Heart left ventricle (tissue), 16 donors: Measurements from ENCODE around the gene AFMID. TPM values are rescaled to one million over a fixed set of nuclear protein-coding genes. Genes with fewer than 3 reads are reported as not detected.

Experiments
- ATAC-seq, 4 donors: fragments of 200-7000 bp; cut with Tn5 transposase; one replicate each; pipeline ENCODE4 v1.9.1; 2020 to 2022; ENCODE audit warnings: moderate library complexity in 4 of 4, mild to moderate bottlenecking in 3 of 4, moderate number of reproducible peaks in 1 of 4
- DNase-seq, 5 donors: peaks; one replicate each; pipeline ENCODE4 v3.0.0-alpha.2; 2020
- H3K27ac ChIP-seq, 12 donors: fragments of 200-600 bp; sonication (generic) in 4 of 12; one replicate each; pipeline versions ENCODE4 v1.5.0 to v1.8.0; 2016 to 2022; ENCODE audit warnings: mild to moderate bottlenecking in 2 of 12
- H3K27me3 ChIP-seq, 9 donors: fragments of 200-600 bp; sonication (generic) in 2 of 9; one replicate each; pipeline versions ENCODE4 v1.5.1 to v1.8.0; 2016 to 2022; ENCODE audit warnings: mild to moderate bottlenecking in 3 of 9
- H3K36me3 ChIP-seq, 9 donors: fragments of 200-600 bp; sonication (generic) in 2 of 9; one replicate each; pipeline versions ENCODE4 v1.5.0 to v1.8.0; 2018 to 2022; ENCODE audit warnings: mild to moderate bottlenecking in 2 of 9
- H3K4me1 ChIP-seq, 12 donors: fragments of 200-600 bp; sonication (generic) in 4 of 12; one replicate each; pipeline versions ENCODE4 v1.5.0 to v1.8.0; 2016 to 2022; ENCODE audit warnings: mild to moderate bottlenecking in 3 of 12
- H3K4me3 ChIP-seq, 12 donors: fragments of 200-600 bp; sonication (generic) in 4 of 12; one replicate each; pipeline versions ENCODE4 v1.5.0 to v1.8.0; 2017 to 2022; ENCODE audit warnings: mild to moderate bottlenecking in 9 of 12, moderate library complexity in 4 of 12
- H3K9me3 ChIP-seq, 12 donors: fragments of 200-600 bp; sonication (generic) in 4 of 12; one replicate each; pipeline versions ENCODE4 v1.5.0 to v1.8.0; 2016 to 2022; ENCODE audit warnings: mild to moderate bottlenecking in 1 of 12
- POLR2A ChIP-seq, 2 donors: fragments of 450-650 bp; IDR thresholded peaks; one replicate each; pipeline ENCODE4 v1.6.1; 2017; ENCODE audit warnings: antibody characterized with exemption in 2 of 2, mild to moderate bottlenecking in 2 of 2, moderate library complexity in 2 of 2
- WGBS, 4 donors: extraction: QIAGEN DNeasy Blood & Tissue Kit in 2 of 4; methylation state at CpG; one replicate each; pipeline versions ENCODE4 v1.1.5 to v1.1.7; 2013 to 2018; 5-methylcytosine and 5-hydroxymethylcytosine counted together
- intact Hi-C, 10 donors: fragments of 100-400 bp; cut with DNase I; formaldehyde crosslinking; loops; one replicate each; pipeline versions ENCODE4 v1.11.1 to v1.14.2; 2022
- polyA plus RNA-seq, 2 donors: library from polyadenylated mRNA; stranded (reverse); fragments of 200-250 nt; gene quantifications; one replicate each; pipeline ENCODE4 v1.2.3, GENCODE V29; 2013
- total RNA-seq, 9 donors: library from RNA; depleted of rRNA in 2 of 9; stranded (reverse); fragments of >200 nt in 2 of 9; fragmentation: NEBNext Ultra II Directional in 3 of 9; extraction: Animal tissue kit (Norgen Biotek cat#: 25700) in 3 of 9; gene quantifications; one replicate each; pipeline versions ENCODE4 v1.1.0 to v1.2.4, GENCODE V29; 2016 to 2023
- TF ChIP-seq, protein P1 (sequence below), 12 donors: fragments of 200-600 bp; sonication (generic) in 4 of 12; IDR thresholded peaks; one replicate each; pipeline versions ENCODE4 v1.5.0 to v1.8.0; 2018 to 2022; ENCODE audit warnings: antibody characterized with exemption in 12 of 12, mild to moderate bottlenecking in 5 of 12
- donor health status: ischemic (EF 13 %, LVEDD 7.1; RV severe dilation, severe dysfunction).
- donor health status: healthy with polysubstance abuse.
- donor health status: DM: no; HTN: yes; CAD: no.
- donor health status: DM: no; HTN: no; CAD: no.
- donor health status: ischemic (EF 25% LVEDD 6.9; RV normal size, moderate dysfunction).
- donor health status: ischemic (EF 25% LVEDD 5.7; RV mildly dilated, moderate dysfunction).
- donor health status: healthy.
- donor health status: DM: yes; HTN: yes; CAD: no.
- donor health status: ischemic (EF 35%, LVEDD 5.7; RV mildly dilated, moderate dysfunction).
- donor health status: nonischemic (EF 11% LVEDD 7.7; RV severe dilation, severe dysfunction).
- donor health status: DM: yes; HTN: yes; CAD: no.
- donor health status: PGD.
- donor health status: ischemic (EF 29% LVEDD 5.4; RV normal size, mild dysfunction).
- donor health status: nonischemic (EF 23%, LVEDD 6.1; RV moderate dilation, normal function).

Gene AFMID
- total and polyA plus RNA-seq, 11 donors, result 12.8 to 86.6 (median 30.2) TPM

DNA sequence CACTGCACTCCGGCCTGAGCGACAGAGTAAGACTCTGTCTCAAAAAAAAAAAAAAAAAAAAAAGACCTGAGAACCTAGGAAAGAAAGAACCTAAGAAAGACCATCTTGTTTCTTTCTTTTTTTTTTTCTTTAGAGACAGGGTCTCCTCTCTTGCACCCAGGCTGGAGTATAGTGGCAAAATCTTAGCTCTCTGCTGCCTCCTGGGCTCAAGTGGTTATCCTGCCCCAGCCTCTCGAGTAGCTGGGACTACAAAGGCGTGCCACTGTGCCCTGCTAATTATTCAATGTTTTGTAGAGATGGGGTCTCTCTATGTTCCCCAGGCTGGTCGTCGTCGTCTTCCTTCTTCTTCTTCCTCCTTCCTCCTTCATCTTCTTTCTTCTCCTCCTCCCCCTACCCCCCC is 19.1 kb downstream of the AFMID start:
- DNase-seq (no peak), ATAC-seq (no peak)
- intact Hi-C loops, result no loop called here
- Histone ChIP-seq H3K27me3 (no peaks in the 10 kb centered on the region), H3K27ac (peak overlapping the region in 1 of 12 donors; percentile 22), H3K9me3 (no peaks in the 10 kb centered on the region), H3K36me3 (peaks cover 0 to 28% (median 0%) of the 10 kb centered on the region in 9 donors), H3K4me1 (peaks cover 0 to 8% (median 0%) of the 10 kb centered on the region in 12 donors), H3K4me3 (no peak overlapping the region)
- no peak for TF ChIP-seq POLR2A (IDR thresholded peaks at IDR 0.05)
- TF ChIP-seq, protein P1, sequence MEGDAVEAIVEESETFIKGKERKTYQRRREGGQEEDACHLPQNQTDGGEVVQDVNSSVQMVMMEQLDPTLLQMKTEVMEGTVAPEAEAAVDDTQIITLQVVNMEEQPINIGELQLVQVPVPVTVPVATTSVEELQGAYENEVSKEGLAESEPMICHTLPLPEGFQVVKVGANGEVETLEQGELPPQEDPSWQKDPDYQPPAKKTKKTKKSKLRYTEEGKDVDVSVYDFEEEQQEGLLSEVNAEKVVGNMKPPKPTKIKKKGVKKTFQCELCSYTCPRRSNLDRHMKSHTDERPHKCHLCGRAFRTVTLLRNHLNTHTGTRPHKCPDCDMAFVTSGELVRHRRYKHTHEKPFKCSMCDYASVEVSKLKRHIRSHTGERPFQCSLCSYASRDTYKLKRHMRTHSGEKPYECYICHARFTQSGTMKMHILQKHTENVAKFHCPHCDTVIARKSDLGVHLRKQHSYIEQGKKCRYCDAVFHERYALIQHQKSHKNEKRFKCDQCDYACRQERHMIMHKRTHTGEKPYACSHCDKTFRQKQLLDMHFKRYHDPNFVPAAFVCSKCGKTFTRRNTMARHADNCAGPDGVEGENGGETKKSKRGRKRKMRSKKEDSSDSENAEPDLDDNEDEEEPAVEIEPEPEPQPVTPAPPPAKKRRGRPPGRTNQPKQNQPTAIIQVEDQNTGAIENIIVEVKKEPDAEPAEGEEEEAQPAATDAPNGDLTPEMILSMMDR (IDR thresholded peaks at IDR 0.05), result no peak
- WGBS, 4 donors, result 66 to 78% (median 76%) methylated on average over 7 of the region's 7 CpGs

DNA sequence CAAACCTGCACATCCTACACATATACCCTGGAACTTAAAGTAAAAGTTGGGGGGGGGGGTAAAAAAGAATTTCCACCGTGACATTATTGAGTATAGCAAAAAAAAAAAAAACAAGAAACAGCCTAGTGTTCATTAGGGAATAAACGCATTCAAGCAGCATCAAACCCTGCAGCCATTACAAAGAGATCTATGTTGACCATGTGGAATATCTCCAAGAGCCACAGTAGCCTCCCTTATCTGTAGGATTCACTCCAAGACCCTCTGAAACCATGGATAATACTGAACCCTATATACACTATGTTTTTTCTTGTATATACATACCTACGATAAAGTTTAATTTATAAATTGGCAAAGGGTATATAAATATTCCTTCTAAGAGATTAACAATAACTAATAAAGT is 21.3 kb downstream of the AFMID start:
- intact Hi-C loops, result no loop called here
- TF ChIP-seq POLR2A (IDR thresholded peaks at IDR 0.05), result no peak
- 74 to 90% (median 85%) methylated on average over 3 of the region's 3 CpGs for WGBS, 4 donors

GRCh38 chr17:78210111-78210510 is 22.9 kb downstream of the AFMID start:
- intact Hi-C loops, result loop anchor here in 1 of 10 donors (10.0 kb wide), 1 partner anchor 55 kb away; no protein-coding TSS in a partner anchor
- no peak for TF ChIP-seq POLR2A (IDR thresholded peaks at IDR 0.05)
- TF ChIP-seq, protein P1 (IDR thresholded peaks at IDR 0.05), result no peak
- DNase-seq (no peak), ATAC-seq (no peak)
- H3K4me1 ChIP-seq, result peaks cover 0 to 12% (median 6%) of the 10 kb centered on the region in 12 donors
- H3K27ac ChIP-seq, result no peak overlapping the region
- H3K27me3 ChIP-seq, result no peaks in the 10 kb centered on the region
- peaks cover 0 to 11% (median 0%) of the 10 kb centered on the region in 9 donors for H3K36me3 ChIP-seq
- no peak overlapping the region for H3K4me3 ChIP-seq
- H3K9me3 ChIP-seq, result no peaks in the 10 kb centered on the region
- WGBS, 4 donors, result 77 to 83% (median 81%) methylated on average over 10 of the region's 10 CpGs

More for the DNA sequence above, 21.3 kb downstream of the AFMID start:
- H3K27ac ChIP-seq, result no peak overlapping the region
- peaks cover 0 to 22% (median 0%) of the 10 kb centered on the region in 9 donors for H3K36me3 ChIP-seq
- H3K9me3 ChIP-seq, result no peaks in the 10 kb centered on the region
- no peak overlapping the region for H3K4me3 ChIP-seq
- H3K4me1 ChIP-seq, result peaks cover 0 to 5% (median 0%) of the 10 kb centered on the region in 12 donors
- no peaks in the 10 kb centered on the region for H3K27me3 ChIP-seq
- DNase-seq (no peak), ATAC-seq (no peak)

GRCh38 chr17:78211032-78211431 is 23.9 kb downstream of the AFMID start:
- H3K9me3 ChIP-seq, result no peaks in the 10 kb centered on the region
- peaks cover 0 to 12% (median 6%) of the 10 kb centered on the region in 12 donors for H3K4me1 ChIP-seq
- H3K4me3 ChIP-seq, result no peak overlapping the region
- ATAC-seq, result no peak
- intact Hi-C loops, result loop anchor here in 1 of 10 donors (10.0 kb wide), 1 partner anchor 56 kb away; no protein-coding TSS in a partner anchor
- DNase-seq, result no peak
- 83 to 90% (median 87%) methylated on average over 11 of the region's 11 CpGs for WGBS, 4 donors
- H3K36me3 ChIP-seq, result peaks cover 0 to 5% (median 0%) of the 10 kb centered on the region in 9 donors
- TF ChIP-seq, protein P1 (IDR thresholded peaks at IDR 0.05), result no peak
- TF ChIP-seq POLR2A (IDR thresholded peaks at IDR 0.05), result no peak
- no peak overlapping the region for H3K27ac ChIP-seq
- H3K27me3 ChIP-seq, result no peaks in the 10 kb centered on the region
